ENCODE results near the gene MAP4K4. TPM values are rescaled to one million over a fixed set of nuclear protein-coding genes. Genes with fewer than 3 reads are reported as not detected.

Gene MAP4K4
- total RNA-seq, 4 donors from 2014 or later = 25.7 to 42.3 (median 29.8) TPM

DNA sequence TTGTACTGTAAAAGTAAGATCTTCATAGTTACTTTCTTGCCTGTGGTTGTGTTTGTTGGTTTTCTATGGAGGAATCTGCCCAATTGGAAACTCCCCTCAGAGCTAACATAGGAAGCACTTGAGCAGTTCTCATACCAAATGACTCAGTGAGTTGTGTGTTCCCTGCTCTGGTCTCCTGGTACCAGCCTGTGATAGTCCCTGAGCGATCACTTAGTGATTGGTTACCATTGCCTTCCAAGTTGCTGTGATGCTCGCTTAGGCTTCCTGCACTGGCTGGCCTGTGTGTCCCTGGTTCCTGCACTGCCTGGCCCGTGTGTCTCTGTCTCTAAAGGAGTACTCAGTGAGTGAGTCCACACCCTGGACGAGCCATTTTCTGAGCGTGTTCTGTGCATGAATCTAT lies 133.0 kb downstream of the MAP4K4 start:
- no peak overlapping the region for H3K4me3 ChIP-seq (ENCODE audit: low read depth, poor library complexity, severe bottlenecking)
- intact Hi-C loops (cut with DNase I; ENCODE audit: low total_unique reads) = no loop called here
- TF ChIP-seq, protein P1, sequence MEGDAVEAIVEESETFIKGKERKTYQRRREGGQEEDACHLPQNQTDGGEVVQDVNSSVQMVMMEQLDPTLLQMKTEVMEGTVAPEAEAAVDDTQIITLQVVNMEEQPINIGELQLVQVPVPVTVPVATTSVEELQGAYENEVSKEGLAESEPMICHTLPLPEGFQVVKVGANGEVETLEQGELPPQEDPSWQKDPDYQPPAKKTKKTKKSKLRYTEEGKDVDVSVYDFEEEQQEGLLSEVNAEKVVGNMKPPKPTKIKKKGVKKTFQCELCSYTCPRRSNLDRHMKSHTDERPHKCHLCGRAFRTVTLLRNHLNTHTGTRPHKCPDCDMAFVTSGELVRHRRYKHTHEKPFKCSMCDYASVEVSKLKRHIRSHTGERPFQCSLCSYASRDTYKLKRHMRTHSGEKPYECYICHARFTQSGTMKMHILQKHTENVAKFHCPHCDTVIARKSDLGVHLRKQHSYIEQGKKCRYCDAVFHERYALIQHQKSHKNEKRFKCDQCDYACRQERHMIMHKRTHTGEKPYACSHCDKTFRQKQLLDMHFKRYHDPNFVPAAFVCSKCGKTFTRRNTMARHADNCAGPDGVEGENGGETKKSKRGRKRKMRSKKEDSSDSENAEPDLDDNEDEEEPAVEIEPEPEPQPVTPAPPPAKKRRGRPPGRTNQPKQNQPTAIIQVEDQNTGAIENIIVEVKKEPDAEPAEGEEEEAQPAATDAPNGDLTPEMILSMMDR (IDR thresholded peaks at IDR 0.05) = no peak
- TF ChIP-seq POLR2A (IDR thresholded peaks at IDR 0.05) = no peak
- no peak for DNase-seq (ENCODE audit: low spot score in 2 of 2)
- WGBS, 2 donors = 73 to 90% methylated on average over 5 of the region's 5 CpGs

DNA sequence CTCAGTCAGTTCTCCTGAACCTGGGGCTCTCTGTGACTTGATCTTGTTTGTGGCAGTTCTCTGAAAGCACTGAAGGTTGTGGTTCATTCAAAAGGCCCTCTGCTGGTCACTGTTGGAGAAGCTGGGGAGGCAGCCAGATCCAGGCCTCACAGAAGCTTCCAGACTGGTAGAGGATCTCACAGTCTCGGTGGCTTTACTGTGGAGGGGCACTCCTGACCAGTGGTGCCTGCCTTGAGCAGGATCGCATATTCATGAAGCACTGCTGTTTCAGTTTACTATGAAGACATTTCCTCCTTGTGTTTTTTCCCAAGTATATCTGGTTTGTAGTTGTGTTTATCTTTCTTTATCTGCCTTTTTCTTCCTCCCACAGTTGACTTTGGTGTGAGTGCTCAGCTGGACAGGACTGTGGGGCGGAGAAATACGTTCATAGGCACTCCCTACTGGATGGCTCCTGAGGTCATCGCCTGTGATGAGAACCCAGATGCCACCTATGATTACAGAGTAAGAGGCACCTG lies 133.9 kb downstream of the MAP4K4 start:
- H3K4me3 ChIP-seq (ENCODE audit: low read depth, poor library complexity, severe bottlenecking) = no peak overlapping the region
- intact Hi-C loops (cut with DNase I; ENCODE audit: low total_unique reads) = no loop called here
- peak; percentile 71 to 93 for DNase-seq (ENCODE audit: low spot score in 2 of 2)
- WGBS, 2 donors = 65 to 69% methylated on average over 5 of the region's 5 CpGs
- TF ChIP-seq, protein P1 (IDR thresholded peaks at IDR 0.05) = peak in 1 of 3 donors; percentile 36
- no peak for TF ChIP-seq POLR2A (IDR thresholded peaks at IDR 0.05)

DNA sequence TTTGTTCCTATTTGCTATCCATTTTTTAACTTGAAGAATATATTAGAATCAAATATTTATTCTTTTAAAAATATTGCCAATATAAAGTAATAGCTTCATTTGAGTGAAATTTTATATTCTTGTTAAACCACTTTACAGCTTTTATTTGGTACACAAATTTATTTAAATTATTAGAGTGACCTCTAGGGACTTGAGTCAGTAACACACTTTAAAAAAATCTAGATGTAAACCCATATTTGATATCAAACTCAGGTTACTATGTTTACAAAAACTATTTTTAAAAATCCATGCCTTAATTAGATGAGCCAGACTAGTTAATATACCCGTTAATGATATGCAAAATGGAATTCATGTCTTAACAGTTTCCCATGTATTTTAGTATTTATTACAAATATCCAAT lies 134.6 kb downstream of the MAP4K4 start:
- intact Hi-C loops (cut with DNase I; ENCODE audit: low total_unique reads) = no loop called here
- TF ChIP-seq POLR2A (IDR thresholded peaks at IDR 0.05) = no peak
- TF ChIP-seq, protein P1 (IDR thresholded peaks at IDR 0.05) = no peak
- WGBS, 2 donors = 39 to 44% methylated on average over 1 of the region's 1 CpG
- DNase-seq (ENCODE audit: low spot score in 2 of 2) = no peak
- no peak overlapping the region for H3K4me3 ChIP-seq (ENCODE audit: low read depth, poor library complexity, severe bottlenecking)

DNA sequence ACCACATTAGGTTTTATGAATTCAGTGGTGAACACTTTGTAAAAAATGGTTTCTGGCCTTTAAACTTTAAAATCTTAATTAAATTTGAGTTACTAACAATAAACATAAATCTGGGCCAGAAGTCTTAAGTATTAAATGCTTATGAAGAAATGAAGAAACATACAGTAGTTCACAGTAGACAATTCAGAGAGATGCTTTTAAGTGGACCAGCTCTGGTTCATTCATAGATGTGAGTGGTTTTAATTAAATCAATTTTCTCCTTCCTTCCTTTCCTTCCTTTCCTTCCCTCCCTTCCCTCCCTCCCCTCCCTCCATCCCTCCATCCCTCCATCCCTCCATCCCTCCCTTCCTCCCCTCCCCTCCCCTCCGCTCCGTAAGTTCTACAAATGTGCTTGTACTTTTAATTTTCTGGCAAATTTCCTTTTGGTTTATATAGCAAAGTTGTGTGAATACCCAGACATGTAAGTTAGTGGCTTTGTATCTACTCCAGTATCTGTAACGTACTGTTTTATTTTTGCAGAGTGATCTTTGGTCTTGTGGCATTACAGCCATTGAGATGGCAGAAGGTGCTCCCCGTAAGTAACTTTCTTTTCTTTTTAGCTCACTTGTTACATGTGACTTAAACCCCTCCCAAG lies 136.5 kb downstream of the MAP4K4 start:
- intact Hi-C loops (cut with DNase I; ENCODE audit: low total_unique reads) = no loop called here
- TF ChIP-seq POLR2A (IDR thresholded peaks at IDR 0.05) = no peak
- TF ChIP-seq, protein P1 (IDR thresholded peaks at IDR 0.05) = no peak
- DNase-seq (ENCODE audit: low spot score in 2 of 2) = no peak
- no peak overlapping the region for H3K4me3 ChIP-seq (ENCODE audit: low read depth, poor library complexity, severe bottlenecking)
- 93 to 96% methylated on average over 4 of the region's 4 CpGs for WGBS, 2 donors

DNA sequence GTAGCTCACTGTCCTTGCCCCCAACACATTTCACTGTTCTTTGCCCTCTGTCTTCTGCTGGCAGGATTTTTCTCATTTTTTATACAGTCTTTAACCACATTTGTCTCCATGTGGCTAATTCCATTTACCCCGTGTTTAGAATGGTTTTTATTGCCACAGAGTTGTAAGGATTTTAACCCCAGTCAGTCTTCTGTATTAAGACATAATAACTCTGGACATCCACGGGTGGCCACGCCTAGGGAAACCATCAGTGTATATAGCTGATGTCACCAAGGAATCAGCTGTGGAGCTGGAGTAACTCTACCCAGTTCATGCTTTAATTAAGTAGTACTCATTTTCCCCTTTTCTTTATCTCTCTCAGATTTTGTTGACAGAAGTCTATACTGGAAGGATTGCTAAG lies 139.8 kb downstream of the MAP4K4 start:
- intact Hi-C loops (cut with DNase I; ENCODE audit: low total_unique reads) = no loop called here
- no peak overlapping the region for H3K4me3 ChIP-seq (ENCODE audit: low read depth, poor library complexity, severe bottlenecking)
- TF ChIP-seq POLR2A (IDR thresholded peaks at IDR 0.05) = no peak
- TF ChIP-seq, protein P1 (IDR thresholded peaks at IDR 0.05) = no peak
- whole genome bisulfite sequencing, 2 donors = 65 to 69% methylated on average over 3 of the region's 3 CpGs
- DNase-seq (ENCODE audit: low spot score in 2 of 2) = no peak

Measured in lower leg skin (tissue), 4 donors.